ENCODE measurements around the gene MEIOB.
"Not testable (repeated sequence)": the region's sequence is repeated elsewhere in the genome, so short reads cannot be mapped to it uniquely, and the experiment has no call there.

MEIOB gene

DNA sequence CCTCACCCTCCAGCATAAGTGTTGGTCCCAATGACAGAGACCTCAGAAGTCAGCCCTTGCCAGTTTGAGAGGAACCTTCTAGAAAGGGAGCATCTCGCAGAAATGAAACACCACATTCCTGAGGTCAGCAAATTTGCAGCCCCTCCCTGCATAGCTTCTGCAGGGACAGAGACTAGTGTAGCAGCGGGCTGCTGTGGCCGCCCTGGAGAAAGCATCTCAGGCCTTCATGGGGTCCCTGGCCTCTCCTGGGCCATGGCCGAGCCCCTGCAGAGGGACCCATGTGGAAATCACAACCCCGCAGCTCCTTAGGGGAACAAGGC lies 34.8 kb upstream of the MEIOB start:
- no peak for DNase-seq (ENCODE audit: low spot score)

DNA sequence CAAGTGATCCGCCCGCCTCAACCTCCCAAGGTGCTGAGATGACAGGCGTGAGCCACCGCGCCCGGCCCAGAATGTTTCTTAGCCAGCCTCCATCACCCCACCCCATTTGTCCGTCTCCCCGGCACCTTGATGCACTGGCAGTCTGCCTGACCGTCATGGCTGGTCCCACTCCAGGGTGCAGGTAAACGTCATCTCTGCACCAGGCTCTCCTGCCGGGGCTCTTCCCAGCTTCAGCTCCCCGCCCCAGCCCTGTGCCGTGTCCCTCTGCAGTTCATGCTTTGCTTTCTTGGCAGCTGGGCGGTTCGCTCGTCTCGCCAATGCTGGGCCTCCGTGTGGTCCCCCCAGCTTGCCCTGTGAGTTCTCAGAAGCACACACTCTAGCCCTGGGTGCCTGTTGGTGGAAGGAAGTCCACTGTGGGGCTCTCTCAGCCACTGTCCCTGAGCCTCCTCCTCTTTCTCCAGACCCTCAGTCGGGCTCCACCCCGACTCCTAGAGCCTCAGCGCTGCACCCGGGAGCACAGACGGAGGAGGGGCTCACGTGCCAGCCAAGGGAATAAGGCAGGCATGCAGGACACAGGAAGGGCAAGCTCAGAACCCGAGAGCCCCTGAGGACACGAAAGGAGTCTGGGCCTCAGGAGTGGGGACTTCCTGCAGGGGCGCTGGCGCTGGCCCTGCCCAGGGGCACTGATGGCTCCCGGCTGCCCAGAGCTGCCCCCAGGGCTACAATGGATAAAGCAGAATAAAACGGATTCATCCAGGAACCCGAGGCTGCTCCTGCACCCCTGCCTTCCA lies 34.3 kb upstream of the MEIOB start:
- DNase-seq (ENCODE audit: low spot score), result no peak

DNA sequence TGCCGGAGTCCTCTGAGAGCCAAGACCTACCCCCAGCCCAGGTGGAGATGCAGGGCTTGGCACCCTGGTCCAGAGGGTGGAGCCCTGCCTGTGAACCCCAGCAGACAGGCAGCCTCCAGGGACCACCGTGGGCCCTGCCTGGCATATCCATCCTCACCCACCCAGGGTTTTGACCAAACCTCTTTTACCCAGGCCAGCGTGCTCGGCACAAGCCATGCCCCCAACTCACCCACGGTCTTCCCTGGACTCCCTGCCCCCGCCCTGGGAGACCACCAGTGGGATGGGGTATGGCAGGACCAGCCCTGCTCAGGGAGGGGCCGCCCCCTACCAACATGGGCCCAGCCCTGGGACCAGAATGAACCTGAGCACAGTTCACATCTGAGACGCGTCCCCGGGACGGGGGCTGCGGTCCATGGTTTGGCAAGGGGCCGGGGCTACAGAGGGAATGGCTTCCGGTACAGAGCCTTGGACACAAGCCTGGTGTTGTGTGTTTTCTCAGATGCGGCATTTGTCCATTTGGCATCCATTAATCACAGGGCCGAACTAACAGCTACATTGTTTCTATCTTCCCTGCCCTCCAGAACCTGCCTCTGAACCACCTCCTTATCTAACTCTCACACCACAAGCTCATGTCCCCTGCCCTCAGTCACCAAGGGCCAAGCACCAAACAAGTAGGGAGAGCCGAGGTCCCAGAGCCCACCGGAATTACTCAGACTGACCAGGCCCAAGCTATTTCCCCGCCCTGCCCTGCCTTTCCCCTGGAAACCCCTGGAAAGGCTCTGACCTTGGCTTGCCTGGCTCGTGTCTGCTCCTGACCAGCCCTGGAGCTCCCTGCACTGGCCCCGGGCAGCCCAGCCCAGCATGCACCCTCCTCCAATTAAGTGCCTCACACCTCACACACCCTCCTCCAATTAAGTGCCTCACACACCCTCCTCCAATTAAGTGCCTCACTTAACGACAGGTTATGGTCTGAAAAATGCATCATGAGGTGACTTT lies 32.2 kb upstream of the MEIOB start:
- DNase-seq (ENCODE audit: low spot score), result no peak

DNA sequence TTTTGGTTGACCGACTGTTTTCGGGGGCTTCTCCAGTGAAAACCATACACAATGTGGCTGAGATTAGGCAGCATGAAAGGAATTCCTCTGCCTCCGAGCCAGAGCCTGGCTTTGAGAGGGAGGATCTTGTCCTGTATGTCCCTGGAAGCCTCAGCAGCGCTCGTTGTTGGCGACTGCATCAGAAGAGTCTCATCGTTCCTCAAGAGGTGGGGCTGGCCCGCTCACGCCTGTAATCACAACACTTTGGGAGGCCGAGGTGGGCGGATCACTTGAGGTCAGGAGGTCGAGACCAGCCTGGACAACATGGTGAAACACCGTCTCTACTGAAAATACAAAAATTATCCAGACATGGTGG lies 31.2 kb upstream of the MEIOB start:
- DNase-seq (ENCODE audit: low spot score), result no peak

DNA sequence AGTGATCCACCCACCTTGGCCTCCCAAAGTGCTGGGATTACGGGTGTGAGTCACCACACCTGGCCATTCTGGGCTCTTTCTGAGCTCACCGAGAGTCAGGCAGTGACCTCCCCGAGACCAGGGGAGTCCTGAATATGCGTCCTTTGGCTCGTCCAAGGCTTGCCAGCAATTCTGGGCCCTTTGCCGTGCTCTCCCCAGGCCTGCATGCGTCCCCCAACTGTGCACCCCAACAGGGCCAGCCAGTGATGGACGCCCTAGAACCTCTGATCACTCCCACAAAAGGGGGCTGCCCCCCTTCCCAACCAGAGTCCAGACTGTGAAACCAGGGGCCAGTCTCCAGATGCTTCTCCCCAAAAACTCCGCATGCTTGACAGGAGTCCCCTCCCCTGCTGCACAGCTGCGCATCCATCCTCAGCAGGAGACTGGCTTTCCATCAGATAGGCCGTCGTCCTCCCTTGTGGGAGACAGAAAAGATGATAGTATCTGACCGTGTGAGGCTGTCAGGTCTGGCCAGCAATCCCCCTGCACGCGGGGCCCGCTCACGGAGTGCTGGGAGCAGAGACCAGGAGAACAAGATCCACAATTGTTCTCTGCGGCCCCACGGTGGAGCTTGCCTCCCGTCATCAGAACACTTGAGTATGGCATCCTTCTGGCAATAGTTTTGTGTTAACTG lies 30.7 kb upstream of the MEIOB start:
- DNase-seq (ENCODE audit: low spot score), result no peak

DNA sequence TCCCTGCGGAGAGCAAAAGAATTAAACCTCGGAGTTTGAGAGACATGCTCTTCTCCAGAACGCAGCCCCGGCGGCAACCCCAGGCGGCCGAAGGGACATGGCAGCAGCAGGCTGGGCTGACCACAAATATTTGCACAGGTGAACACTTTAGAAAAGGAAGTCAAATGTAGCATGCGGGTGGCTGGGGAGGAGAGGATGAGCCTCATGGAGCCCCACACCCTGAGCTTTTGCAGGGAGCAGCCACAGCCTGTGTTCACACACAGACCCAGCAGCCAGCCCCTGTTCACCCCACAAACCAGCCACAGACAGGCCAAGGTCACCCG lies 28.4 kb upstream of the MEIOB start:
- no peak for DNase-seq (ENCODE audit: low spot score)

DNA sequence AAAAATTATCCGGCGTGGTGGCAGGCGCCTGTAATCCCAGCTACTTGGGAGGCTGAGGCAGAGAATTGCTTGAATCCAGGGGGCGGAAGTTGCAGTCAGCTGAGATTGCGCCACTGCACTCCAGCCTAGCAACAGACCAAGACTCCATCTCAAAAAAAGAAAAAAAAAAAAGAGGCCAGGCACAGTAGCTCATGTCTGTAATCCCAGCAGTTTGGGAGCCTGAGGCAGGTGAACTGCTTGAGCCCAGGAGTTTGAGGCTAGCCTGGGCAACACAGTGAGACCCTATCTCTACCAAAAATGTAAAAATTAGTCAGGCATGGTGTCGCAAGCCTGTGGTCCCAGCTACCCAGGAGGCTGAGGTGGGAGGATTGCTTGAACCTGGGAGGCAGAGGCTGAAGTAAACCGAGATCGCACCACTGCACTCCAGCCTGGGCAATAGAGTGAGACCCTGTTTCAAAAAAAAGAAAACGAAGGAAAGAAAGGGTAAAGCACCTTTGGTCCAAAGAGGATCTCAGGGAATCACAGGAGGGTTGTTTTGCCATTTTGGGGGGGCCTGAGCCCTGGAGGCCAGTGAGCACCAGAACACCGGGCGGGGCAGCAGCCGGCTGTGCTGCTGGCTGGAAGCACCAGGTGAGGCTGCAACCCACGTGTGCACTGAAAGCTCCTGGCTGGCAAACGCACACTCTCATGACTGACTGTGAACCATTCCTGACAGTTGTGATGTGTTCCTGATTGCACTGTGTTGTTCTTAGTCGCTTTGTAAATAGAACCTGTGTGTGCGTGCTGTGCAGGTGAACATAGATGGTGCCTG lies 27.9 kb upstream of the MEIOB start:
- DNase-seq (ENCODE audit: low spot score), result no peak

DNA sequence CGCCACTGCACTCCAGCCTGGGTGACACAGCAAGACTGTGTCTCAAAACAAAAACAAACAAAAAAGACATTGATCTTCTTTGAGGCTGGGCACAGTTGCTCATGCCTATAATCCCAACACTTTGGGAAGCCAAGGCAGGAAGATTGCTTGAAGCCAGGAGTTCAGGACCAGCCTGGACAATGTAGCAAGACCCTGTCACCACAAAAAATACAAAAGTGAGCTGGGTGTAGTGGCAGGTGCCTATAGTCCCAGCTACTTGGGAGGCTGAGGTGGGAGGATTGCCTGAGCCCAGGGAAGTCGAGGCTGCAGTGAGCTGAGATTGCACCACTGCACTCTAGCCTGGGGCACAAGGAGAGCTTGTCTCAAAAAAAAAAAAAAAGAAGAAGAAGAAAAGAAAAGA lies 25.7 kb upstream of the MEIOB start:
- not testable (repeated sequence) for DNase-seq (ENCODE audit: low spot score)

DNA sequence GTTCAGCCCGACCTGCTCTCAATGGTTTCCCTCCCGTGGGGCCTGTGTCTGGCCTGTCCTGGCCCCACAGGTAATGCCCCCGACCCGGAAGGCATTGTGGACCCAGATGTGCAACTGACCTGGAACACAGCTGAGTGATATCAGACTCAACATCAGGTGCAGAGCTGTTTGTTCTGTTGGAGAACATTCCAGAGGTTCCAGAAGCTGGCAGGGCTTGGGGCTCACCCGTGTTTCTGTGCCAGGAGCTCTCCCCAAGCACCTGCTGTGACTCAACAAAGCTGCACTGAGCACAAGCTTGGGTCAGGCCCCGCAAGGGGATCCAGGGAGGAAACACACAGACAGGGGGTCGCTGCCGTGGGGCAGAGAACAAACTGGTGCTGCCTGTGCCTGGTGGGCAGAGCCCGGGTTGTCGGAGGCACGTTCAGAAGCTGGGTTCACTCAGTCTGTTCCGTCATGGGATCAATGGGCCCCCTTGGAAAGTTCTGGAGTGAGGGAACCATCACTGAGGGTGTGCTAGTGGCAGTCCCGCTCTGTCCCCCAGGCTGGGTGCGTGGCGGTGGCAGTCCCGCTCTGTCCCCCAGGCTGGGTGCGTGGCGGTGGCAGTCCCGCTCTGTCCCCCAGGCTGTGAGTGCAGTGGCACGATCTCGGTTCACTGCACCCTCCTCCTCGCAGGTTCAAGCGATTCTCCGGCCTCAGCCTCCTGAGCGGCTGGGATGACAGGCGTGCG lies 24.1 kb upstream of the MEIOB start:
- no peak for DNase-seq (ENCODE audit: low spot score)

DNA sequence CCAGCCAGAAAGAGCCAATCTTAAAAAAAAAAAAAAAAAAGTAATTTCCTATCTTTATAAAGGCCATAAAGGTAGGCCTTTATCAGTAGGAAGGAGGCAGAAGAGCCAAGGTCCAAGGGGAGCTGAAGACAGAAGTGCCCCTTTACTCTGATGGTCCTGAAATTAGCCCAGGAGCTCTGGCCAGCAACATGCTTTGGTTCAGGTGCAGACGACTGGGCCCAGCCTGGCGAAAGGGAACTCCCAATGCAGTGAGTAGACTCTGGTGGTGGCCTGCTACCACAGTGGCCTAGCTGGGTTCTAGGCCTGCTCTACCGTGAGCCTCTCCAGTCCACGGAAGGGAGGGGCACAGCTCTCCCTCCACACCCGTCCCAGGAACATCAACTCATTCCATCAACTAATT lies 23.1 kb upstream of the MEIOB start:
- no peak for DNase-seq (ENCODE audit: low spot score)

DNA sequence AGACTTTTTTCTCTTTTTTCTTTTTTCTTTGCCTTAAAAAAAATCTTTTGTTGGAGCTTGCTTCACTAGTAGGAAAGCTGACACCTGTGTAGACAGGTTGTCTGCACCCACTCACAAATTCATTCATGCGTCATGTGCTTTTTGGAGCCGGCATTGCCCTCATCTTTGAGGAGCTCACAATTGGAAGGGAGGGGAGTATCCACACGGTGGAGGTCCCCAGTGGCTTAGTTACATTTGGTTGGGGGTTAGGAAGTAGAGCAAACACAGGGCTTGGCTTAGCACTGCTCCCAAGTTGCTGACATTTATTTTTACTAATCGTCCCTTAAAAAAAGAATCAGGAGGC lies 18.7 kb upstream of the MEIOB start:
- no peak for DNase-seq (ENCODE audit: low spot score)

DNA sequence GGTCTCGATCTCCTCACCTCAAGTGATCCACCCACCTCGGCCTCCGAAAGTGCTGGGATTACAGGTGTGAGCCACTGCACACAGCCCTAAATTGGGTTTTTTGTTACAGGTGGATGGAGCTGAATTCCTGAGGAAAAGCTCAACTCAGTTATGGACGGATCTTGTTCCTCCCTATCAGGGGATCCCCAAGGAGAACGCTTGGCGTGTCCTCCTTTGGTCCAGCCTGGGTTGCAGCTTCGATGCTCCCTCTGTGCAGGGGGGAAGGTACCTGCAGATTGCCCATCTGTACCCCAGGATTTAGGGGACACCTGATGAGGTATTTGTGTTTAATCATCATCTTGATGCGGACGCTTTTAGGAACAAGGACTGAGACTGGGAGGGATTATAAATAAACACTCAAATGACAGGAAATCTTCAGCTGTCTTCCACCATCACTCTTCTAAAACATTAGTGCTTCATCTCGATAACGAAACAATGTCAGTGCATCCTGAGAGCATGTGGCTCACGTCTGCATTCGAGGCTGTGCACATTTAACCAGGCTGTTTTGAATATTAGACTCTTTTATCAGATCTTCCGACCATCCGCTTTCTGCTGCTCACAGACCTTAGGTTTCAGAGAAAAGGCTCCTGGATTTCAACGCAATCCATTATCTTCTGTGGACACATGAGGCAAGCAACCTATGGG lies 18.2 kb upstream of the MEIOB start:
- DNase-seq (ENCODE audit: low spot score), result no peak

DNA sequence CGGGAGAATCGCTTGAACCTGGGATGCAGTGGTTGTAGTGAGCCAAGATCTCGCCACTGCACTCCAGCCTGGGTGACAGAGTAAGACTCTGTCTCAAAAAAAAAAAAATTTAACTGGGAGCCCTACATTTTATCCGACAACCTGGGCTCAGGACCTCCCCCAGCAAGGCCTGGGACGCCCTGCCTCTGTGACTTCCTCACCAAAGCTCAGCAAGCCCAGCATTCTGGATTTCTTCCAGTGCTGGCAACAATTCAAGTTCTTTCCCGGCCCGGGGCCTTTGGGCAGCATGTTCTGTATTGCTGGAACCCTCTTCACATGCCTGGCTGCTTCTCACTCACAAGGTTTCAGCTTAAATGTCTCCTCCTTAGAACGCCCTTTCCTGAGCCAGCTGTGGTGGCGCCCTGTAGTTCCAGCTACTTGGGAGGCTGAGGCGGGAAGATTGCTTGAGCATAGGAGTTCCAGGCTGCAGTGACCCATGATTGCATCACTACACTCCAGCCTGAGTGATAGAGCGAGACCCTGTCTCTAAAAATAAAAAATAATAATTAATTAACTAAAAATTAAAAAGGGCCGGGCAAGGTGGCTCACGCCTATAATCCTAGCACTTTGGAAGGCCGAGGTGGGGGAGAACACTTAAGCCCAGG lies 15.9 kb upstream of the MEIOB start:
- no peak for DNase-seq (ENCODE audit: low spot score)

DNA sequence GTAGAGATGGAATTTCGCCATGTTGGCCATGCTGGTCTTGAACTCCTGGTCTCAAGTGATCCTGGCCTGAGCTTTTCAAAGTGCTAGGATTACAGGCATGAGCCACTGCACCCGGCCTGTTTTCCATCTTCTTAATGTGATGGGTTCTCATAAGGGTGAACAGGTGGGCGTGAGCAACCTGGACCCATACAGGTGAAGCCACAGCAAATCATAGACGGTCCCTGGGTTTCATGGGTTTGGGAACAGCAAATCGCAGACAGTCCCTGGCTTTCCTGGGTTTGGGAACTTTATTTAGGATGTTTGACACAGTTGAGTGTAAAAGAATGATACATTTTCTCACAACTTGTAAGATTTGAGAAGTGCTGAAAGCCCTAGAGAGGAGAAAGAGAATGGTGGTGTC lies 12.9 kb upstream of the MEIOB start:
- DNase-seq (ENCODE audit: low spot score), result no peak

DNA sequence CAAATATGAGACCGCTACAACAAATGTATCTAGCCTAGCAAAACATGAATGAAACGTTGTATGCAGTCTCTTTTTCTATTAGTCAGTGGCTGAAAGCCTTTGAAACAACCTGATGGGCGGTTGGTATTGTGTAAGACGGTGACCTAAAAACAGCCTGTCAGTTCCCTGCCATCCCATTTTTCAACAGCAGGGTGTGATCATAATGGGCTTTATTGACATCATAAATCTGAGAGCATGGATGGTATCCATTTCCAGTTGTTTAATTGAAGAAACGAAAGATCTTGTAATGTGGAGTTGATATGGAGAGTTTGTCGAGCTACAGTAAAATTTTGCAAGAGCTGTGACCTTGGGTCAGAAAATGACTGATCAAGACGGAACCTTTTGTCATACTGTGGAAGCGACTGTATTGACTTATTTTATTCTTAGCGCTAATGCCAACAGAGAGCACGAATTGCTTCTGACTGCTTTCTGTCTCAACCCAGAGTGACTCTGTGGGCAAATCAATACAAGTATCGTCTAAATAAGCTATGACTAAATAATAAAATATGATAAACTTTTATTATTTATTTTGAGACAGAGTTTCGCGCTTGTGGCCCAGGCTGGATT lies 12.3 kb upstream of the MEIOB start:
- no peak for DNase-seq (ENCODE audit: low spot score)

DNA sequence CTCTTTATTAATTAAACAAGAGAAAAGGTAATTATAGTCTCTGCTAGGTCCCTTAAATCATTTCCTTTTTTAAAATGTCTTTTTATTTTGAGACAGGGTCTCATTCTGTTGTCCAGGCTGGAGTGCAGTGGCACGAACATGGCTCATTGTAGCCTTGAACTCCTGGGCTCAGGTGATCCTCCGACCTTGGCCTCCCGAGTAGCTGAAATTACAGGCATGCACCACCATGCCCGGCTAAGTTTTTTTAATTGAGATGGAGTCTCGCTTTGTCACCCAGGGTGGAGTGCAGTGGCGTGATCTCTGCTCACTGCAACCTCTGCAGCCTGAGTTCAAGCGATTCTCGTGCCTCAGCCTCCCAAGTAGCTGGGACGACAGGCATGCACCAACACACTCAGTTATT lies 9.2 kb upstream of the MEIOB start:
- not testable (repeated sequence) for DNase-seq (ENCODE audit: low spot score)

DNA sequence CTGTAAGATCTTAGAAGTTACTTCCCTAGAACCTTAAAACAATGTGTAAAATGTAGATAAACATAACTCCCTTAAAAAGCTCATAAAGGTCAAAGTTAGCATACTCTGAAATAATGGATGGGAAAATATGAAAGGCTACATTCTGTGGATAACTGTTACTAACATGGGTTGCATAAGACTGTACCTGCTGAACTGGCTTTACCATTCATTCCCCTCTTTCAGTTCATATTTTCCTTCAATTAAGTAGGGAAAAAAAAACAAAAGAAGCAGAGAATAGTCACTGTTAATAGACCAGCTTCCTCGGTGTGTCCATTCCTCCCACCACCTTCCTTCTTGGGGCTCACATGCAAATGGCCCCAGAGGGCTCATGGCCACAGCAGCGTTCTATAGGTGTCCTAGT lies 7.5 kb upstream of the MEIOB start:
- no peak for DNase-seq (ENCODE audit: low spot score)

DNA sequence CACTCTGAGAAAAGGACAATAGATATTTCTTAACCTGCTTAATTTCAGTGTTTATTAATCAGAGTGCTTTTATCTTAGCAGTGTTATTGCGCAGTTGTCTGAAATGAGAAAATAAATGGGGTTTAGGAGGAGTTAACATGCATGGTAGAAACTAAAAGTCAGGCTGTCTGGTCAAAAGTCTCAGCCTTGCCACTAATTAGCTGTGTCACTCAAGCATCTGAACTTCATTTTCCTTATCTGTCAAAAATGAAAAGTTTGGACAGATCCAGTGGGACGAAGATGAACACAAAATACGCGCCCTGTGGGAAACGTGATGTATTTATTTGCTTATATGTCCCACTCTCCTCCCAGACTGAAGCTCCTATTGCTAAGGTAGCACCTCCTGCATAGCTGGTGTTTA lies 6.3 kb upstream of the MEIOB start:
- no peak for DNase-seq (ENCODE audit: low spot score)

DNA sequence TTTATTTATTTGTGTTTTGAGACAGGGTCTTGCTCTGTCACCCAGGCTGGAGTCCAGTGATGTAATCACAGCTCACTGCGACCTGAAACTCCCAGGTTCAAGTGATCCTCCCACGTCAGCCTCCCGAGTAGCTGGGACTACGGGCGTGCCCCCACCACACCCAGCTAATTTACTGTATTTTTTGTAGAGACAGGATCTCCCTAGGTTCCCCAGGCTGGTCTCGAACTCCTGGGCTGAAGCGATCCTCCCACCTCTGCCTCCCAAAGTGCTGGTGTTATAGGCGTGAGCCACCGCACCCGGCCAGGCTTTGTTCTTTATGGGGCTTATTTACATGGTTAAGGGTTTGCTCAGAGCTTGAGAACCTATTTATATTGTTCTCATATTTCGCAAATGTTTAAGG lies 5.8 kb upstream of the MEIOB start:
- DNase-seq (ENCODE audit: low spot score), result no peak

DNA sequence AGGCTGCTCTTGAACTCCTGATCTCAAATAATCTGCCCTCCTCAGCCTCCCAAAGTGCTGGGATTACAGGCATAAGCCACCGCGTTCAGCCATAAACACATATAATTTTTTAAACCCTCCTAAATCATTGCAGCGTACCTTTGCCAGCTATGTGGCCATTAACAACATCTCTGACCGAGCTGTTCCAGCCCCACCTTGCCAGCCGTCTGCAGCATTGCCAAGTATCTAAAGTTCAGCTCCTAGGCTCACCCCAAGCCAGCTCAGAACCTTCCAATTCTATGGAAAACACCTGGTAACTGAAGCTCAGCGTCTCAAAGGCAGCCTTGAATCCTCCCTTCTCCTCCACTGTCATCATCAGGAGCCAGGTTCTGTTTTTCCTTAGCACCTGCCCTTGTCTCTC lies 5.1 kb upstream of the MEIOB start:
- DNase-seq (ENCODE audit: low spot score), result no peak
